Activated CD8-positive, alpha-beta T cell treated with anti-CD3 and anti-CD28 coated beads for 36 hours (primary cell): ENCODE results near the gene YOD1. TPM values are rescaled to one million over a fixed set of nuclear protein-coding genes. Genes with fewer than 3 reads are reported as not detected.

Experiments
- ATAC-seq: fragments of 200-7000 bp; cut with Tn5 transposase; one replicate; pipeline ENCODE4 v1.10.0; 2021; ENCODE audit warnings: mild to moderate bottlenecking, moderate library complexity
- CTCF ChIA-PET: fragments of 350-600 bp; sonication (Branson Sonifier 250); formaldehyde crosslinking; loops from one replicate; lab custom pipeline; 2021; ENCODE audit warnings: antibody characterized with exemption; lab: Charles Lee
- POLR2A ChIA-PET: fragments of 350-600 bp; sonication (Branson Sonifier 250); formaldehyde crosslinking; loops from one replicate; lab custom pipeline; 2021; ENCODE audit warnings: antibody characterized with exemption; lab: Charles Lee
- DNase-seq: peaks from one replicate; pipeline ENCODE4 v3.0.0-alpha.2; 2020
- H3K27ac Mint-ChIP-seq: one replicate; pipeline ENCODE4 v1.8.0; 2021; ENCODE audit warnings: mild to moderate bottlenecking, mixed read lengths
- H3K27me3 Mint-ChIP-seq: one replicate; pipeline ENCODE4 v1.8.0; 2021; ENCODE audit warnings: mixed read lengths
- H3K36me3 Mint-ChIP-seq: one replicate; pipeline ENCODE4 v1.8.0; 2021; ENCODE audit warnings: low read depth, mixed read lengths
- H3K4me1 Mint-ChIP-seq: one replicate; pipeline ENCODE4 v1.8.0; 2021; ENCODE audit warnings: low read depth, mixed read lengths
- H3K4me3 Mint-ChIP-seq: one replicate; pipeline ENCODE4 v1.8.0; 2021; ENCODE audit warnings: mild to moderate bottlenecking, moderate library complexity, mixed read lengths
- H3K9me3 Mint-ChIP-seq: one replicate; pipeline ENCODE4 v1.8.0; 2021; ENCODE audit warnings: mixed read lengths
- CTCF ChIP-seq: fragments of 200-600 bp; IDR thresholded peaks from one replicate; pipeline ENCODE4 v1.8.0; 2022; ENCODE audit warnings: antibody characterized with exemption, mild to moderate bottlenecking
- intact Hi-C: fragments of 100-400 bp; cut with micrococcal nuclease; formaldehyde crosslinking; loops from one replicate; pipeline ENCODE4 v1.10.0; 2022
- total RNA-seq, 2 experiments: library from RNA; stranded (reverse); gene quantifications; one replicate each; pipeline ENCODE4 v1.2.3, GENCODE V29; 2021

The YOD1 gene
- total RNA-seq, 2 experiments from 2014 or later, result 7.4 to 7.5 TPM

GRCh38 chr1:207058878-207059867 lies 8.2 kb upstream of the YOD1 start:
- Mint-ChIP-seq H3K4me1 (peaks cover 2% of the 10 kb centered on the region), H3K27ac (no peak overlapping the region), H3K4me3 (no peak overlapping the region), H3K9me3 (no peaks in the 10 kb centered on the region), H3K36me3 (no peaks in the 10 kb centered on the region), H3K27me3 (no peaks in the 10 kb centered on the region)
- POLR2A ChIA-PET, result interaction anchor here (0.7 to 1.7 kb wide), 2 partner anchors 9 to 137 kb away, joined by 3 to 5 read pairs; no protein-coding TSS in a partner anchor
- intact Hi-C loops, result no loop called here
- no peak for ATAC-seq
- DNase-seq, result no peak
- TF ChIP-seq CTCF, result no peak
- CTCF ChIA-PET, result interaction anchor here (0.7 to 4.7 kb wide), 3 partner anchors 10 to 12 kb away, joined by 3 to 25 read pairs (median 3); partner anchors contain the start of gene YOD1

GRCh38 chr1:207058252-207058651 lies 7.2 kb upstream of the YOD1 start:
- ChIA-PET POLR2A (no interaction called here), CTCF (no interaction called here)
- no peak for TF ChIP-seq CTCF
- Mint-ChIP-seq H3K4me3 (no peak overlapping the region), H3K9me3 (no peaks in the 10 kb centered on the region), H3K36me3 (no peaks in the 10 kb centered on the region), H3K27me3 (no peaks in the 10 kb centered on the region), H3K27ac (no peak overlapping the region), H3K4me1 (peaks cover 4% of the 10 kb centered on the region)
- no peak for DNase-seq
- intact Hi-C loops, result no loop called here
- ATAC-seq, result no peak

GRCh38 chr1:207056673-207057072 lies 5.7 kb upstream of the YOD1 start:
- Mint-ChIP-seq H3K27ac (no peak overlapping the region), H3K4me3 (no peak overlapping the region), H3K36me3 (no peaks in the 10 kb centered on the region), H3K27me3 (no peaks in the 10 kb centered on the region), H3K9me3 (no peaks in the 10 kb centered on the region), H3K4me1 (peaks cover 10% of the 10 kb centered on the region)
- ATAC-seq (no peak), DNase-seq (no peak)
- ChIA-PET CTCF (interaction anchor here (1.5 kb wide), 1 partner anchor 348 kb away, joined by 3 read pairs; no protein-coding TSS in a partner anchor), POLR2A (interaction anchor here (0.8 to 1.1 kb wide), 2 partner anchors 12 to 33 kb away, joined by 3 read pairs; partner anchors contain the start of gene C4BPB)
- intact Hi-C loops, result no loop called here
- no peak for TF ChIP-seq CTCF

GRCh38 chr1:207055386-207056001 lies 4.5 kb upstream of the YOD1 start:
- Mint-ChIP-seq H3K27ac (no peak overlapping the region), H3K9me3 (no peaks in the 10 kb centered on the region), H3K4me3 (no peak overlapping the region), H3K27me3 (no peaks in the 10 kb centered on the region), H3K36me3 (no peaks in the 10 kb centered on the region), H3K4me1 (peaks cover 18% of the 10 kb centered on the region)
- ATAC-seq (no peak), DNase-seq (no peak)
- TF ChIP-seq CTCF, result no peak
- POLR2A ChIA-PET, result interaction anchor here (0.8 kb wide), 1 partner anchor 13 kb away, joined by 3 read pairs; no protein-coding TSS in a partner anchor
- intact Hi-C loops, result no loop called here
- CTCF ChIA-PET, result interaction anchor here (0.6 to 1.5 kb wide), 2 partner anchors 349 to 455 kb away, joined by 3 read pairs; no protein-coding TSS in a partner anchor
